Stimulated activated CD4-positive, alpha-beta T cell treated with anti-CD3 and anti-CD28 coated beads, Interleukin-2, amount 100 ng/mL, for 48 hours (primary cell): ENCODE results near the gene ANKRD60.
A peak's percentile ranks its signal among the peaks of the same experiment; 100 is the strongest.

Source experiments
- DNase-seq, 2 donors: peaks; one replicate each; pipeline ENCODE4 v3.0.0-alpha.2; 2020

Gene ANKRD60

GRCh38 chr20:58228484-58229197 lies at the start of gene ANKRD60:
Gene ANKRD60, minus strand, starts transcription at chr20:58228653. Its CDS starts 0 bp downstream, at chr20:58228653.
- DNase-seq = peak in 1 of 2 donors; percentile 34

- DNase-seq = no peak
Measured at GRCh38 chr20:58277578-58278472, 49.4 kb upstream of the ANKRD60 start.

- DNase-seq = no peak
Measured at GRCh38 chr20:58277107-58277506, 48.7 kb upstream of the ANKRD60 start.

DNA sequence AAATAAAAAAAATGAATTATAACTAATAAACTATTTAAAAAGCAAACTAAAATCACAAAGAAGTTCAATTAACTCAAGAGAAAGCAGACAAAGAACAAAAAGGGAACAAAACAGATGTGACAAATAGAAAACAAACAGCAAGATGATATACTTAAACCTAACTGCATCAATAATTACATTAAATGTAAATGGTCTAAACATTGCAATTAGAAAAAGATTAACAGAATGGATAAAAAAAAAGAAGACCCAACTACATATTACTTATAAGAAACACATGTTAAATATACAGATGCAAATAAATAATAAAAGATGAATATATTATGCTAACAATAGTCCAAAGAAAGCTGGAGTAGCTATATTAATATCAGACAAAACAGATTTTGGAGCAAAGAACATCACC lies 45.9 kb upstream of the ANKRD60 start:
- DNase-seq = no peak

- peak; percentile 46 for DNase-seq
Measured at GRCh38 chr20:58271606-58272351, 43.3 kb upstream of the ANKRD60 start.

- no peak for DNase-seq
Measured at GRCh38 chr20:58268936-58269619, 40.6 kb upstream of the ANKRD60 start.

- no peak for DNase-seq
Measured at GRCh38 chr20:58268421-58268821, 40.0 kb upstream of the ANKRD60 start.

DNA sequence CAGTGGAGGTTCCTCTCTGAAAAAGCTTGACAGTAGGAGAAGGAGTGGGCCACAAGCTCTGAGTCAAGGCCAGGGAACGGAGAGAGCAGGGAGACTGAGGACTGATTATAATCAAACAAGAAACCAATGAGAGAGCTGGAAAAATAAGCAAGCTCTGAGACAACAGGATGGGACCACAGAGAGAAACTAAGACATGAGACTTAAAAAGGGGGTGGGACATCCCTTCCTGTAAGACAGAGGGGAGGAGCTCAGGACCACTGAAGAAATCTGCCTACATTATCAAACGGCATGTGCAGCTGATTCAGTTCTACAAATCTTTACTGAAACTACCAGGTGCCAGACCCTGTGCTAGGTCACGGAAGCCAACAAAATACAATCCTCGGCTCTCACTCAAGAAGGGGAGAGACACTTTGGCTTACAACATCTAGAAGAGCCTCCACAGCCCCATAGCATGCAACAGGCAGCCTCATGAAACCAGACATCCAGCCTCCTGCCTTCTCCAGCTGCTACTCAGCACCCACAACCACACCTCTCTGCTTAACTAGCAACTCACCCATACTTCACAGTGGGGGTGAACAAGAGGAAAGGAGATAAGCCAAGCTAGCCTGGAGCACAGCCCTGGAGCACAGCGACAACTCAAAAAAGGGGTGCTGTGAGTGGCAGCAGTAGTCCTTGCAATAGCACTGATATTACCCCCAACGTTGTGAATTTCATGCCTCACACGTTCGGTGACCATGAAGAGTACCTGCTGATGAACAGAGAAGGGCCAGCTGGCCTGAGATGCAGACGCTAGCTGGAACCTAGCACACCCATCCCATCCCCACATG lies 39.1 kb upstream of the ANKRD60 start:
- DNase-seq = no peak

GRCh38 chr20:58264271-58264670 lies 35.8 kb upstream of the ANKRD60 start:
- no peak for DNase-seq

DNA sequence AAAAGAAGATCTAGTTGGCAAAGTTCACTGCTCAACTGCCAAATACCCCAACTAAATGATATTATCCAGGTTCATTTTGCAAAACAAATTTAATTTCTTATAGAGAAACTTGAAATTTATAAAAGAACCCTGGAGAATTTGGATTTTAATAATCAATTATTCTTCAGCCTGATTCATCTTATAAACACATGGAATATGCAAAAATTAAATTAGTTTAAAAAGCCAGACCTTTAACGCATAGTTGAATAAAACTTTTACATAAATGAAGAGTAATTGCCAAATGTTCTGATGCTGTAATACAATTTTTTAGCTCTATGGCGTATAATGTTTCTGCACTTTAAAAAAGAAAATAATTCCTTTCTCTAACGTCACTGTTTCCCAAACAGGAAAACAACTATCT lies 33.2 kb upstream of the ANKRD60 start:
- no peak for DNase-seq

- no peak for DNase-seq
Measured at GRCh38 chr20:58260006-58260405, 31.6 kb upstream of the ANKRD60 start.

DNA sequence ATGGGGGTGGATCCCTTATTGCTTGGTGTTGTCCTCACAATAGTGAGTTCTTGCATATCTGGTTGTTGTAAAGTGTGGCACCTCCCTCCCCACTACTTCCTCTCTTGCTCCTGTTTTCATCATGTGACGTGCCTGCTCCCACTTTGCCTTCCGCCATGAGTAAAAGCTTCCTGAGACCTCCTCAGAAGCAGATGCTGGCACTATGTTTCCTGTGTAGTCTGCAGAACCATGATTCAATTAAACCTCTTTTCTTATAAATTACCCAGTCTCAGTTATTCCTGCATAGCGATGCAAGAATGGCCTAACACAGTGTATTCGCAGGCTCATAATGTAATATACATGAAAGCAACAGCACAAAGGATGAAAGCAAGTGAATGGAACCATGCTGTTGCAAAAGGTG lies 28.4 kb upstream of the ANKRD60 start:
- DNase-seq = no peak

DNA sequence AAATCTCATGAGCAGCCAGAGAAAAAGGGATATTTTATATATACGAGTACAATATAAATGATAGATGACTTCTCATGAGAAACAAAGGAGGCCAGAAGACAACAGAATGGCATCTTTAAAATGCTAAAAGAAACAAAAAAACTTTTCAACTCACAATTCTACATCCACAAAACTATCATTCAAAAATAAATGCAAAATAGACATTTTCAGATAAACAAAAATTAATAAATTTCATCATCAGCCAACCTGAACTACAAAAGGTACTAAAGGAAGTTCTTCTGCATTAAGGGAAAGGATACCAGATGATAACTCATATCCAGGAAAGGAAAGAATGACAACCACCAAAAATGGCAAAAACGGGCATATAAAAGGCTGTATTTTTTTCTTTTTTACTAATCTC lies 27.9 kb upstream of the ANKRD60 start:
- DNase-seq = no peak

DNA sequence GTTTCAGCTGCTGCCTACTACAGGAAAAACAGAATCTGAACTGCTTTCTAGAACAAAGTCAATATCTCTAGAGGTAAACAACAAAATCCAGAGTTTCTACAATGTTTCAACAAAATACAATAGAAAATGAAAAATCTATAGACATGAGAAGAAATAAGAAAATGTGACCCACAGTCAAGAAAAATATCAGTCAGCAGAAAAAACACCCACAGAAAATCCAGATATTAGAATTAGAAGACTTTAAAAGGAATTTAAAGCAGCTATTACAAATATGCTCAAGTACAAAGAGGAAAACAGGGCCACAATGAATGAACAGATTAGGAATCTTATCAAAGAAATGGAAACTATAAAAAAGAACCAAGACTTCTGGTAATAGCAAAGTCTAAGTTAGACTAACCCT lies 26.4 kb upstream of the ANKRD60 start:
- no peak for DNase-seq

DNA sequence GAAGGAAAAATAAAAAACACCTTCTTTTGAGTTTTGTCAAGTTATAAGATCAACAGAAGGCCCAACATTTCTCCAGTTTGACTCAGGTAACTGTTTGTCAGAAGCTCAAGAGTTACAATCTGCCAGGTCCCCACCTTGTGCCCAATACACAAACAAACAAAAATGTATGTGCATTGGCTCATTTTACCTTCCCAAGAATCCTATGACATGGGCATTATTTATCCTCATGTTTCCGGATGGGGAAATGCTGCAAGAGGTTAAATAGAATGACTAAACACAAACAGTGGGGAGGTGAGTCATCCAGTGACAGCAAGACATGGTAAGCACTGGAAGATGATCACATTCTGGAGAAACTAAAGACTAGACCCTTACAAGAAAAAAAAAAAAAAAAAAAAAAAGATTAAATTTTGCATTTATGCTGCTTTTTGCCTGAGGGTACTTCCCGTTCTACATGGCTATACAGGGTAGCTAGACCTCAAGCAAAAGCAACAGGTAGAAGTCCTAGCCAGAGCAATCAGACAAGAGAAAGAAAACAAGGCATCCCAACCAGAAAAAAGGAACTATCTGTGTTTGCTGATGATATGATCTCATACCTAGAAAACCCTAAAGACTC lies 23.6 kb upstream of the ANKRD60 start:
- DNase-seq = no peak

GRCh38 chr20:58251348-58251978 lies 23.0 kb upstream of the ANKRD60 start:
- no peak for DNase-seq

- DNase-seq = no peak
Measured at GRCh38 chr20:58246346-58246745, 17.9 kb upstream of the ANKRD60 start.

DNA sequence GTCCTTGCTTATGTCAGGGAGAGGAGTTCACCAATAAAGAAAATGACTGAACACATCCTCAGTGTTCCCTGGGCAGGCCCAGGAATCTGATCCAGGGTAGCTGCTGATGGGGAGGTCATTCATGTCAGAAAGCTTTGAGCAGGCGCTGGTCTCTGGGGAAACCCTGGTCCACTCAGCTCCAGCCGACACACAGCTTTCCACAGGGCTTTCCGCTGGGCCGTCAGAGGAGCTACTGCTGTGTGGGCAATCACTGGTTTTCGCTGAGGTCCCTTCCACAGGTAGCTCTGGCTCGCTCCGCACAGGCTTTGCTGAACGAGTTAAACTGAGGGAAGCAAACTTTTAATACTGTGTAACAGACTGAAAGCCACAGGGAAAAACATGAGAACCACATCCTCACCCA lies 17.5 kb upstream of the ANKRD60 start:
- DNase-seq = no peak

- no peak for DNase-seq
Measured at GRCh38 chr20:58245181-58245891, 16.9 kb upstream of the ANKRD60 start.

- DNase-seq = no peak
Measured at GRCh38 chr20:58244517-58245030, 16.1 kb upstream of the ANKRD60 start.
